Neural crest cell (in vitro differentiated cells): ENCODE measurements around the gene NXT1. TPM values are rescaled to one million over a fixed set of nuclear protein-coding genes. Genes with fewer than 3 reads are reported as not detected.

Source experiments
- DNase-seq: peaks from one replicate; pipeline ENCODE4 v3.0.0; 2021; ENCODE audit warnings: low read depth, mixed read lengths, low spot score
- H3K27ac Mint-ChIP-seq: one replicate; pipeline ENCODE4 v1.8.0; 2021; ENCODE audit warnings: mild to moderate bottlenecking, mixed read lengths; ENCODE audit not compliant: unreplicated experiment
- H3K27me3 Mint-ChIP-seq: 2 replicates; pipeline ENCODE4 v1.8.0; 2021; ENCODE audit warnings: low read depth, mild to moderate bottlenecking, mixed read lengths
- H3K36me3 Mint-ChIP-seq: 2 replicates; pipeline ENCODE4 v1.8.0; 2021; ENCODE audit warnings: low read depth, mild to moderate bottlenecking, mixed read lengths
- H3K4me1 Mint-ChIP-seq: 2 replicates; pipeline ENCODE4 v1.8.0; 2021; ENCODE audit warnings: mixed read lengths
- H3K4me3 Mint-ChIP-seq: one replicate; pipeline ENCODE4 v1.8.0; 2021; ENCODE audit warnings: mild to moderate bottlenecking, mixed read lengths
- H3K9me3 Mint-ChIP-seq: 2 replicates; pipeline ENCODE4 v1.8.0; 2021; ENCODE audit warnings: mixed read lengths
- total RNA-seq: library from RNA; stranded (reverse); gene quantifications from 2 replicates; pipeline ENCODE4 v1.2.1, GENCODE V29; 2021
- TF ChIP-seq, protein P1 (sequence below): fragments of 200-600 bp; sonication (generic); conservative IDR thresholded peaks from 2 replicates; pipeline ENCODE4 v1.5.0; 2021; ENCODE audit warnings: antibody characterized with exemption, mild to moderate bottlenecking

The NXT1 gene
- total RNA-seq, 1 donor from 2014 or later: 33.9 TPM

GRCh38 chr20:23318347-23318746, 32.2 kb upstream of the NXT1 start:
- H3K9me3 Mint-ChIP-seq: peaks cover 4% of the 10 kb centered on the region
- TF ChIP-seq, protein P1, sequence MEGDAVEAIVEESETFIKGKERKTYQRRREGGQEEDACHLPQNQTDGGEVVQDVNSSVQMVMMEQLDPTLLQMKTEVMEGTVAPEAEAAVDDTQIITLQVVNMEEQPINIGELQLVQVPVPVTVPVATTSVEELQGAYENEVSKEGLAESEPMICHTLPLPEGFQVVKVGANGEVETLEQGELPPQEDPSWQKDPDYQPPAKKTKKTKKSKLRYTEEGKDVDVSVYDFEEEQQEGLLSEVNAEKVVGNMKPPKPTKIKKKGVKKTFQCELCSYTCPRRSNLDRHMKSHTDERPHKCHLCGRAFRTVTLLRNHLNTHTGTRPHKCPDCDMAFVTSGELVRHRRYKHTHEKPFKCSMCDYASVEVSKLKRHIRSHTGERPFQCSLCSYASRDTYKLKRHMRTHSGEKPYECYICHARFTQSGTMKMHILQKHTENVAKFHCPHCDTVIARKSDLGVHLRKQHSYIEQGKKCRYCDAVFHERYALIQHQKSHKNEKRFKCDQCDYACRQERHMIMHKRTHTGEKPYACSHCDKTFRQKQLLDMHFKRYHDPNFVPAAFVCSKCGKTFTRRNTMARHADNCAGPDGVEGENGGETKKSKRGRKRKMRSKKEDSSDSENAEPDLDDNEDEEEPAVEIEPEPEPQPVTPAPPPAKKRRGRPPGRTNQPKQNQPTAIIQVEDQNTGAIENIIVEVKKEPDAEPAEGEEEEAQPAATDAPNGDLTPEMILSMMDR: no peak
- no peaks in the 10 kb centered on the region for H3K27me3 Mint-ChIP-seq
- H3K4me1 Mint-ChIP-seq: peaks cover 1% of the 10 kb centered on the region
- DNase-seq: no peak
- no peak overlapping the region for H3K27ac Mint-ChIP-seq
- H3K4me3 Mint-ChIP-seq: no peak overlapping the region
- no peaks in the 10 kb centered on the region for H3K36me3 Mint-ChIP-seq

GRCh38 chr20:23320317-23320716, 30.3 kb upstream of the NXT1 start:
- Mint-ChIP-seq H3K4me3 (no peak overlapping the region), H3K27me3 (peaks cover 7% of the 10 kb centered on the region), H3K4me1 (peaks cover 5% of the 10 kb centered on the region), H3K27ac (no peak overlapping the region), H3K36me3 (no peaks in the 10 kb centered on the region), H3K9me3 (peaks cover 4% of the 10 kb centered on the region)
- DNase-seq: no peak
- TF ChIP-seq, protein P1: peak; percentile 57

GRCh38 chr20:23325107-23325506, 25.5 kb upstream of the NXT1 start:
- Mint-ChIP-seq H3K27ac (peak overlapping the region; percentile 43), H3K4me1 (peaks cover 5% of the 10 kb centered on the region), H3K27me3 (peaks cover 11% of the 10 kb centered on the region), H3K36me3 (no peaks in the 10 kb centered on the region), H3K4me3 (no peak overlapping the region), H3K9me3 (peaks cover 8% of the 10 kb centered on the region)
- no peak for DNase-seq
- TF ChIP-seq, protein P1: no peak

DNA sequence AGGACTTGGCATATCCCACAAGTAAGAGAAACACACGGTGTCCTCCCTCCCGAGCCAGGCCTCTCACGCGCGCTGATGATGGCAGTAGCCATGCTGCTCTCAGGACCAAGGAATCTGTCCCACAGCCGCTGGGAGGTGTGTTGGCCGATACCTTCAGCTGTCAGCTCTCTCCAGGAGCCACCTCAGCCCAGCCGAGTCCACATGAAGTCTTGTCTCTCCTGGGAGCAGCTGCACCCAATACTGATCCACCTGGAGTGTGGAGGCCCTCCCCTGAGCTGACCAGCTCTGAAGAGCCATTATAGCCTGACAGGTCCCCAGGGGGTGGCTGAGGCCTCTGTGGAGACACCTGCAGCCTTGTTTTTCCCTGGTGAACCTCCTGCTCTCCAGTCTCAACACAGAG, 23.8 kb upstream of the NXT1 start:
- H3K4me1 Mint-ChIP-seq: peaks cover 5% of the 10 kb centered on the region
- H3K9me3 Mint-ChIP-seq: peaks cover 3% of the 10 kb centered on the region
- H3K27me3 Mint-ChIP-seq: peaks cover 11% of the 10 kb centered on the region
- H3K4me3 Mint-ChIP-seq: no peak overlapping the region
- no peaks in the 10 kb centered on the region for H3K36me3 Mint-ChIP-seq
- TF ChIP-seq, protein P1: no peak
- no peak for DNase-seq
- no peak overlapping the region for H3K27ac Mint-ChIP-seq

DNA sequence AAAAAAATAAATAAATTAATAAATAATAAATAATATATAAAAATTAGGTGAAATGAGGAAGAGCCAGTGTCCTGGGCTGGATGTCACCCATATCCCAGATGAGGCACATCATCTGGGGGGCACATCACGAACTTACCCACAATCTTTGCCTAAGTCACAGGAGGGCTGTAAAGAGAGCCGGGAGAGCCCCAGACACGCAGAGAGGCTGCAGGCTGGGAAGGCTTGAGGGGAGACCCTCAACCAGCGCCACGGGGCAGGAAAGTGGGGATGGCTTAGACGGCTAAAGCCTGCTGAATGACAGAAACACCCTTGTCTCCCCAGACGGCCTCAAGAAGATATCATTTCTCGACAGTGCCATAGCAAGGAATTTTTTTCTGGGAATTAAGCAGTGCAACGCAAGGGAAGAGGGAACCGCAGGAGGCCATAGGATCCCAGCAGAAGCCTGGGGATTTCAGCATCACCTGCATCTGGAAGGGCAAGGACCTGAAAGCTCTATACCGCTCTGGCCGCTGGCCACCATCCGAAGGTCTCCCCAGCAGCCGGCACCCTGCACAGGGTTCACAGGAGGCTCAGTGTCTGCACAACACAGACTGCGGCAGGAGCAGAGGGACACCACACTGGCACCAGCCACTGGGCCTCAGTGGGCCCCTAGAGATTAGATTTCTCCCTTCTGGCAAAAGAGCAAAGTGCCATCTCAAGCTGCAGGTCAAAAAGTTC, 22.8 kb upstream of the NXT1 start:
- TF ChIP-seq, protein P1: no peak
- Mint-ChIP-seq H3K4me3 (no peak overlapping the region), H3K9me3 (peaks cover 3% of the 10 kb centered on the region), H3K27me3 (peaks cover 11% of the 10 kb centered on the region), H3K27ac (peak overlapping the region; percentile 43), H3K4me1 (peaks cover 5% of the 10 kb centered on the region), H3K36me3 (no peaks in the 10 kb centered on the region)
- no peak for DNase-seq
